H1 (cell line): ENCODE measurements around the gene GALR2. TPM values are rescaled to one million over a fixed set of nuclear protein-coding genes. Genes with fewer than 3 reads are reported as not detected.
A peak's percentile ranks its signal among the peaks of the same experiment; 100 is the strongest.

Experiments used
- CTCF ChIA-PET: fragments of 300-600 bp; sonication (Branson Sonifier 250); formaldehyde crosslinking; loops from one replicate; lab custom pipeline; 2021; ENCODE audit not compliant: partially characterized antibody; lab: Charles Lee
- POLR2A ChIA-PET: fragments of 300-600 bp; sonication (Branson Sonifier 250); formaldehyde crosslinking; loops from one replicate; lab custom pipeline; 2021; ENCODE audit warnings: inconsistent platforms; ENCODE audit not compliant: partially characterized antibody; lab: Charles Lee
- DNase-seq, 2 experiments: peaks; one replicate each; pipeline versions ENCODE4 v3.0.0 to v3.0.0-alpha.2; 2010 to 2022; ENCODE audit warnings: low spot score in 2 of 2, low read depth in 1 of 2, mixed read lengths in 1 of 2
- FAIRE-seq: peaks from 2 replicates; lab custom pipeline; 2011; peaks lifted over from hg19 to GRCh38; lab: Jason Lieb, UNC
- H2AFZ ChIP-seq: 2 replicates; pipeline ENCODE4 v1.8.1; 2012; ENCODE audit warnings: low read length, inconsistent platforms
- H2AK5ac ChIP-seq: 2 replicates; pipeline ENCODE4 v1.6.1; 2013; ENCODE audit warnings: low read depth, low read length
- H2BK120ac ChIP-seq: replicated peaks from 2 replicates; pipeline ENCODE3; 2013; ENCODE audit warnings: low read depth, low read length, inconsistent platforms
- H2BK12ac ChIP-seq: 2 replicates; pipeline ENCODE4 v1.6.1; 2013; ENCODE audit warnings: low read depth, low read length
- H2BK15ac ChIP-seq: 2 replicates; pipeline ENCODE4 v1.6.1; 2013; ENCODE audit warnings: low read length
- H2BK20ac ChIP-seq: 2 replicates; pipeline ENCODE4 v1.6.1; 2013; ENCODE audit warnings: low read length
- H2BK5ac ChIP-seq: 2 replicates; pipeline ENCODE4 v1.6.1; 2013; ENCODE audit warnings: low read depth, low read length
- H3K14ac ChIP-seq: 2 replicates; pipeline ENCODE4 v1.6.1; 2013; ENCODE audit warnings: inconsistent platforms; ENCODE audit not compliant: insufficient read length
- H3K18ac ChIP-seq: 2 replicates; pipeline ENCODE4 v1.6.1; 2013; ENCODE audit warnings: low read length; ENCODE audit errors: extremely low read depth
- H3K23ac ChIP-seq: 2 replicates; pipeline ENCODE4 v1.6.1; 2013; ENCODE audit warnings: inconsistent platforms; ENCODE audit not compliant: insufficient read length
- H3K23me2 ChIP-seq: 2 replicates; pipeline ENCODE4 v1.6.1; 2013; ENCODE audit warnings: low read depth, low read length
- H3K27ac ChIP-seq: 2 replicates; pipeline ENCODE4 v1.6.1; 2011; ENCODE audit warnings: low read depth, low read length, inconsistent platforms
- H3K27me3 ChIP-seq, 4 experiments: replicated peaks in 1 of 4; 1 replicate in 1 of 4; 2 replicates in 3 of 4; pipeline versions ENCODE4 v1.6.1 to v1.8.1; 2011 to 2013; ENCODE audit warnings: low read length in 3 of 4, mild to moderate bottlenecking in 3 of 4, inconsistent platforms in 2 of 4, mixed read lengths in 2 of 4, moderate library complexity in 1 of 4; ENCODE audit not compliant: control insufficient read depth in 3 of 4, insufficient read depth in 3 of 4; ENCODE audit errors: extremely low read depth in 1 of 4
- H3K36me3 ChIP-seq, 4 experiments: 2 replicates each; pipeline versions ENCODE4 v1.6.1 to v1.8.1; 2011 to 2013; ENCODE audit warnings: mild to moderate bottlenecking in 4 of 4, low read length in 3 of 4, moderate library complexity in 2 of 4, control low read depth in 1 of 4, inconsistent platforms in 1 of 4; ENCODE audit not compliant: insufficient read depth in 4 of 4, control insufficient read depth in 2 of 4
- H3K4ac ChIP-seq: replicated peaks from 2 replicates; pipeline ENCODE3; 2013; ENCODE audit warnings: low read length, low read depth, mixed read lengths, inconsistent platforms; ENCODE audit not compliant: insufficient read length
- H3K4me1 ChIP-seq, 4 experiments: replicated peaks in 1 of 4; 1 replicate in 1 of 4; 2 replicates in 3 of 4; pipeline versions ENCODE4 v1.6.1 to v1.8.1; 2011 to 2013; ENCODE audit warnings: low read length in 3 of 4, inconsistent platforms in 2 of 4, mixed read lengths in 1 of 4; ENCODE audit not compliant: insufficient read depth in 4 of 4, control insufficient read depth in 3 of 4
- H3K4me2 ChIP-seq, 2 experiments: 2 replicates each; pipeline versions ENCODE4 v1.6.1 to v1.8.1; 2011 to 2013; ENCODE audit warnings: low read depth in 2 of 2, low read length in 2 of 2, control low read depth in 1 of 2, inconsistent platforms in 1 of 2, mild to moderate bottlenecking in 1 of 2; ENCODE audit not compliant: insufficient read depth in 1 of 2
- H3K4me3 ChIP-seq, 4 experiments: fragments of 200-600, 300-600 bp in 1 of 4; sonication (generic), shearing (Covaris generic), sonication (Bioruptor Twin) in 1 of 4; 2 replicates each; pipeline versions ENCODE4 v1.5.1 to v1.8.1; 2011 to 2016; ENCODE audit warnings: low read length in 4 of 4, low read depth in 3 of 4, control low read depth in 2 of 4, inconsistent platforms in 2 of 4, mild to moderate bottlenecking in 2 of 4, mixed read lengths in 1 of 4, moderate library complexity in 1 of 4; ENCODE audit not compliant: insufficient read depth in 2 of 4; ENCODE audit errors: extremely low read depth in 1 of 4
- H3K56ac ChIP-seq: replicated peaks from 2 replicates; pipeline ENCODE3; 2013; ENCODE audit warnings: low read depth, mild to moderate bottlenecking, mixed read lengths, low read length, inconsistent platforms; ENCODE audit not compliant: insufficient read length
- H3K79me1 ChIP-seq: 2 replicates; pipeline ENCODE4 v1.6.1; 2013; ENCODE audit warnings: low read depth, low read length, control low read depth
- H3K79me2 ChIP-seq, 2 experiments: 2 replicates each; pipeline versions ENCODE4 v1.6.1 to v1.8.1; 2012 to 2013; ENCODE audit warnings: low read length in 2 of 2, mild to moderate bottlenecking in 2 of 2, inconsistent platforms in 1 of 2; ENCODE audit not compliant: insufficient read depth in 2 of 2, control insufficient read depth in 1 of 2
- H3K9ac ChIP-seq, 4 experiments: replicated peaks in 1 of 4; 1 replicate in 1 of 4; 2 replicates in 3 of 4; pipeline versions ENCODE4 v1.6.1 to v1.8.1; 2011 to 2013; ENCODE audit warnings: low read depth in 3 of 4, low read length in 3 of 4, control low read depth in 2 of 4, mild to moderate bottlenecking in 2 of 4, moderate library complexity in 2 of 4, inconsistent platforms in 1 of 4; ENCODE audit errors: extremely low read depth in 1 of 4
- H3K9me3 ChIP-seq, 2 experiments: 2 replicates each; pipeline versions ENCODE4 v1.6.1 to v1.8.1; 2012 to 2013; ENCODE audit warnings: mild to moderate bottlenecking in 2 of 2, moderate library complexity in 2 of 2, control low read depth in 1 of 2, inconsistent platforms in 1 of 2, low read depth in 1 of 2, low read length in 1 of 2, mixed read lengths in 1 of 2; ENCODE audit not compliant: insufficient read depth in 2 of 2
- H4K20me1 ChIP-seq, 2 experiments: replicated peaks in 1 of 2; 2 replicates each; pipeline versions ENCODE3 to v1.8.1; 2011 to 2013; ENCODE audit warnings: inconsistent platforms in 2 of 2, low read length in 2 of 2, mild to moderate bottlenecking in 1 of 2; ENCODE audit not compliant: insufficient read depth in 2 of 2, control insufficient read depth in 1 of 2
- H4K5ac ChIP-seq: 2 replicates; pipeline ENCODE4 v1.6.1; 2013; ENCODE audit warnings: low read length, low read depth, mixed read lengths, inconsistent platforms; ENCODE audit not compliant: insufficient read length
- H4K8ac ChIP-seq: 2 replicates; pipeline ENCODE4 v1.8.0; 2013; ENCODE audit warnings: mild to moderate bottlenecking, moderate library complexity, low read length, inconsistent platforms; ENCODE audit not compliant: insufficient read depth; ENCODE audit errors: extremely low read depth
- H4K91ac ChIP-seq: replicated peaks from 2 replicates; pipeline ENCODE3; 2013; ENCODE audit warnings: low read length, mixed read lengths, inconsistent platforms; ENCODE audit not compliant: insufficient read length
- SAP30 ChIP-seq: fragments of 300-600 bp; sonication (generic); IDR thresholded peaks from 2 replicates; pipeline ENCODE4 v1.7.1; 2012; ENCODE audit warnings: low read length, moderate library complexity, mild to moderate bottlenecking, inconsistent platforms; ENCODE audit not compliant: insufficient read depth, insufficient replicate concordance
- SIN3A ChIP-seq, 2 experiments: IDR thresholded peaks in 1 of 2; conservative IDR thresholded peaks in 1 of 2; 2 replicates each; pipeline ENCODE4 v1.6.1; 2011 to 2012; ENCODE audit warnings: low read length in 2 of 2, improper control_type of control experiment in 1 of 2, low read depth in 1 of 2, mild to moderate bottlenecking in 1 of 2
- WGBS, 2 experiments: shearing (Covaris generic) in 1 of 2; methylation state at CpG; one replicate each; pipeline versions ENCODE4 v1.1.6 to v1.1.7; 2013 to 2015; ENCODE audit warnings: low lambda C conversion rate in 2 of 2, mixed read lengths in 2 of 2, inconsistent platforms in 1 of 2, low coverage in 1 of 2, missing lambda C conversion rate in 1 of 2; ENCODE audit not compliant: insufficient replicate concordance in 2 of 2, insufficient coverage in 1 of 2, insufficient read length in 1 of 2; ENCODE audit errors: extremely low coverage in 1 of 2, missing lambda C conversion rate in 1 of 2; 5-methylcytosine and 5-hydroxymethylcytosine counted together
- polyA plus RNA-seq, 7 experiments: library from polyadenylated mRNA; depleted of rRNA in 3 of 7; stranded (reverse) in 5 of 7; unstranded in 2 of 7; fragments of >200 nt in 5 of 7; fragments of 200-250 nt in 2 of 7; gene quantifications; 1 replicate in 5 of 7; 2 replicates in 1 of 7; 4 replicates in 1 of 7; pipeline versions ENCODE4 v1.2.1 to v1.2.3, GENCODE V29; 2011 to 2013; ENCODE audit warnings: missing spikeins in 2 of 7, mixed read lengths in 2 of 7
- total RNA-seq: library from RNA; stranded (reverse); fragmentation: NEBNext Ultra II Directional; extraction: Animal tissue kit (Norgen Biotek cat#: 25700); gene quantifications from 2 replicates; pipeline ENCODE4 v1.2.1, GENCODE V29; 2021
- TF ChIP-seq, protein P1 (sequence below), 3 experiments: IDR thresholded peaks; 1 replicate in 2 of 3; 2 replicates in 1 of 3; pipeline versions ENCODE4 v1.5.1 to v1.6.1; 2011; ENCODE audit warnings: low read length in 3 of 3, mild to moderate bottlenecking in 3 of 3, inconsistent platforms in 2 of 3, low read depth in 1 of 3, moderate library complexity in 1 of 3; ENCODE audit not compliant: insufficient read depth in 1 of 3; ENCODE audit errors: control extremely low read depth in 1 of 3

Gene GALR2
- total and polyA plus RNA-seq, 2 of the 8 experiments (the other 6 are each of a cell fraction or from before 2014, with no cell fraction given) = 0.86 to 2.2 TPM

- TF ChIP-seq, protein P1, sequence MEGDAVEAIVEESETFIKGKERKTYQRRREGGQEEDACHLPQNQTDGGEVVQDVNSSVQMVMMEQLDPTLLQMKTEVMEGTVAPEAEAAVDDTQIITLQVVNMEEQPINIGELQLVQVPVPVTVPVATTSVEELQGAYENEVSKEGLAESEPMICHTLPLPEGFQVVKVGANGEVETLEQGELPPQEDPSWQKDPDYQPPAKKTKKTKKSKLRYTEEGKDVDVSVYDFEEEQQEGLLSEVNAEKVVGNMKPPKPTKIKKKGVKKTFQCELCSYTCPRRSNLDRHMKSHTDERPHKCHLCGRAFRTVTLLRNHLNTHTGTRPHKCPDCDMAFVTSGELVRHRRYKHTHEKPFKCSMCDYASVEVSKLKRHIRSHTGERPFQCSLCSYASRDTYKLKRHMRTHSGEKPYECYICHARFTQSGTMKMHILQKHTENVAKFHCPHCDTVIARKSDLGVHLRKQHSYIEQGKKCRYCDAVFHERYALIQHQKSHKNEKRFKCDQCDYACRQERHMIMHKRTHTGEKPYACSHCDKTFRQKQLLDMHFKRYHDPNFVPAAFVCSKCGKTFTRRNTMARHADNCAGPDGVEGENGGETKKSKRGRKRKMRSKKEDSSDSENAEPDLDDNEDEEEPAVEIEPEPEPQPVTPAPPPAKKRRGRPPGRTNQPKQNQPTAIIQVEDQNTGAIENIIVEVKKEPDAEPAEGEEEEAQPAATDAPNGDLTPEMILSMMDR (IDR thresholded peaks at IDR 0.05; ENCODE audit: control extremely low read depth in 1 of 3, insufficient read depth in 1 of 3, low read depth in 1 of 3, low read length in 3 of 3) = no peak
- peak; percentile 27 for TF ChIP-seq SAP30
- TF ChIP-seq SIN3A (conservative IDR thresholded peaks at IDR 0.05 in 1 of 2, IDR thresholded peaks at IDR 0.05 in 1 of 2; ENCODE audit: low read depth in 1 of 2, low read length in 2 of 2) = 0 out of 4 replicates have a peak, but pooled peaks of 1 of the 2 experiments have one; percentile 4
- TF ChIP-seq, all 59 proteins: peak for 2
- Histone ChIP-seq H4K5ac (no peak overlapping the region), H2BK15ac (no peak overlapping the region), H3K79me1 (peaks cover 6% of the 10 kb centered on the region; the same call in 1 of the 2 replicates), H2AK5ac (no peak overlapping the region), H4K91ac (no peak overlapping the region), H3K4ac (no peak overlapping the region), H3K79me2 (peaks cover 3 to 27% of the 10 kb centered on the region in 2 experiments), H2BK120ac (no peak overlapping the region), H2AFZ (0 out of 2 replicates have a peak overlapping the region, but pooled peaks have one; percentile 23), H3K27me3 (peaks cover 31 to 38% (median 35%) of the 10 kb centered on the region in 4 experiments), H2BK5ac (no peak overlapping the region), H3K4me1 (peaks cover 0 to 31% (median 14%) of the 10 kb centered on the region in 4 experiments; a peak in 6 of 7 replicates), H3K56ac (no peak overlapping the region), H3K18ac (no peak overlapping the region), H3K4me2 (peak overlapping the region; percentile 85 to 89), H3K23me2 (peaks cover 25% of the 10 kb centered on the region), H2BK20ac (no peak overlapping the region), H3K14ac (no peak overlapping the region), H3K4me3 (peak overlapping the region; percentile 84 to 98 (median 96)), H4K20me1 (peaks cover 2 to 11% of the 10 kb centered on the region in 2 experiments), H3K9me3 (no peaks in the 10 kb centered on the region), H3K36me3 (peaks cover 5 to 8% (median 7%) of the 10 kb centered on the region in 4 experiments; a peak in 6 of 8 replicates), H4K8ac (no peak overlapping the region), H3K23ac (no peak overlapping the region), H3K9ac (peak overlapping the region; percentile 73 to 88 (median 80)), H3K27ac (peak overlapping the region; percentile 56; the same call in 1 of the 2 replicates), H2BK12ac (no peak overlapping the region)
- ChIA-PET CTCF (interaction anchor here (1.6 kb wide), 1 partner anchor 60 kb away, joined by 4 read pairs; no protein-coding TSS in a partner anchor), POLR2A (interaction anchor here (0.9 to 2.6 kb wide), 5 partner anchors 8 to 87 kb away, joined by 3 to 8 read pairs (median 3); no protein-coding TSS in a partner anchor)
- WGBS, 2 experiments = 34% methylated on average over 15 of the region's 15 CpGs; no CpG with 5 or more reads in 1 of the 2 experiments
- no peak for FAIRE-seq
- peak in 1 of 2 experiments; percentile 54 for DNase-seq
Measured at GRCh38 chr17:76071531-76072147, 2.9 kb upstream of the GALR2 start.
